NCI-H524 (cell line): ENCODE measurements around the gene SMYD5.

Experiments
- DNase-seq, 2 experiments: peaks; one replicate each; lab custom pipeline; 2025; lab: John Stamatoyannopoulos, UW

SMYD5 gene

DNA sequence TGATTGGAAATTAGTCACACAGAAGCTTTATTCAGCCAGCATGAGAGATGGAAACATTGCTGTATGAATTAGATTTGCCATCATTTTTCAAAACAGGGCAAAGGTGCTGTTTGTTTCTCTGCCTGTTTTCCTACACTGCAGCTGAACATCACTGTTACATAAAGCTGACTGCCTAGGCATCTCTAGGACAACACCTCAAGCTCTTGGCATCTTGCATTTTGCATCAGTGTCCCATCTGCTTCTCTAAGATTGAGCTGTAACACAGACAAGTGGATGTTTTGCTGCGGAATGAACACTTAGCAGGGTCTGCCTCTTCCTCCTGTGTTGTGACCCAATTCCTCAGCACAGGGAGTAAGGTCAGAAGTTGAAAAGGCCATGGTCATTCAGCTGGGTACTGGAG lies 24.9 kb downstream of the SMYD5 start:
- no peak for DNase-seq

DNA sequence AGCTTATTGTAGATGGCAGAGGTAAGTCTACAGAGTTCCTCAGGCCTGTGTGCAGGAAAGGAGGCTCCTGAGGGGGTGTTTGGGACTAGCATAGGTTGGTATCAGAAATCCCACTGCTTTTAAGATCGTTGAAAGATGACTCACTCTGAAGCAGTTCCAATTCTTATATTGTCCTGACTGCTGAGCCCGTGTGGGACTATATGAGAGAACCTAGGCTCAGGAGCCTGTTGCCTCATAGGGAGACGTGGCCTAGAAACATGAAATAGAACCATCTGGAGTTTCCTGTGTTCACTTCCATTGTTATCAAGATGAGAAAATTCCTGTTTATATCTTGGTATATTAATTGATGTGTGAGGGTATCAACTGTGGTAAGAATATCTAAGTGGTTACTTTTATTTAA lies 25.7 kb downstream of the SMYD5 start:
- DNase-seq: no peak

DNA sequence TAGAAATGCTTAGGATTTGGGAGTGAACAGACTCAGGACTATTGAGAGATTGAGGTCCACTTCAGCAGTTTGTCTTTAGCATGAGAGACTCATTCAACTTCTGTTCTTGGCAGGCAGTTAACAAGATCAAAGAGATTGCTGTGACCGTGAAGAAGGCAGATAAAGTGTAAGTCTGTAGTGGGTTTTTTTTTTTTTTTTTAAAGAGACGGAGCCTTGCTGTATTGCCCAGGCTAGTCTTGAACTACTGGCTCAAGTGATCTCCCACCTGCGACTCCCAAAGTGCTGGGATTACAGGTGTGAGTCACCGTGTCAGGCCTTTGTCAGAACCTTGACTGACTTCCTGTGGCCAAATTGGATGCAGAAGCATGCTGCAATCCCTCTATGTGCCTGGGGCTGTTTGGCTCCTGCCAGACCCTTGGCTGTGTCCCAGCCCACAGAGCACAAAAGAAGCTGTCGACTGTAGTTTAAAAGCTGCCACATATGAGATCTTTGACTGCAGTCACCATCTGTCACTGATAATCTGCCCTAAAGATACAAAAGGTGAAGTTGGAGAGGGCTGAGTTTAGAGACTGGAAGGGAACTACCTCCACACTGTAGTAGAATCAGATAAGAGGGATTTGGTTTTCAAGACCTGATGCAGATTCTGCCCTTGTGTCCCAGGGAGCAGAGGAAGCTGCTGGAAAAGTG lies 30.0 kb downstream of the SMYD5 start:
- DNase-seq: peak; percentile 64 to 84

DNA sequence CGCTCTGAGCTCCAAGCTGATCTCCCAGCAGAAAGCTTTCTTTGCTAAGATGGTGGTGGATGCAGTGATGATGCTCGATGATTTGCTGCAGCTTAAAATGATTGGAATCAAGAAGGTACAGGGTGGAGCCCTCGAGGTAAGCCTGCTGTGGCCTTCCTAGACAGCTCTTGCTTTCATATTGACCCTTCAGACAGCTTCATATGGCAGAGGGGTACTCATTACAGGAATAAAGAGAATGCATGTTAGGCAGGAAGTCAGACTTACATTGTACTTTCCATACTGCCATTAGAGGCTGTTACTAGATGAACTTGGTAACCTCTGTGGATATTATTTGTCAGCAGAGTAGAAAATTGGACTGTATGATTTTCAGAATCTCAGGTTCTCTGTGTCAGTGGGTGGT lies 30.5 kb downstream of the SMYD5 start:
- DNase-seq: no peak

DNA sequence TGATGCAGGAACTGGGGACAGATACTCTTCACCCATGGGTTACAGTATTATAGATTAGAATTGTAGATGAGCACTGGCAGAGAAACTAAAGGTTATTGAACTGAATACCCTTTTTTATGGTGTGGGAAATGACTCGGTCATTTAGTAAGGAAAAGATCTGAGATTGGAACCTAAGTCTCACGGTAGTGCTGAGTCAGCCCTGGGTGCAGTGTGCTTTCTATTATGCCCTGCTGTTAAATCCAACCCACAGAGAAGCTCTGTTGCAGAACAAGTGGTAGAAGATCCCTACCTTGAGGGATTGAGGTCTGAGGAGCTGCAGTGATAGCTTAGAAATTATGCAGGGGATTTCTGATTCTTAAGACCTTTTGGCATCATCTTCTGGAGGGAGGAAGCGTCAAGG lies 32.8 kb downstream of the SMYD5 start:
- DNase-seq: no peak

DNA sequence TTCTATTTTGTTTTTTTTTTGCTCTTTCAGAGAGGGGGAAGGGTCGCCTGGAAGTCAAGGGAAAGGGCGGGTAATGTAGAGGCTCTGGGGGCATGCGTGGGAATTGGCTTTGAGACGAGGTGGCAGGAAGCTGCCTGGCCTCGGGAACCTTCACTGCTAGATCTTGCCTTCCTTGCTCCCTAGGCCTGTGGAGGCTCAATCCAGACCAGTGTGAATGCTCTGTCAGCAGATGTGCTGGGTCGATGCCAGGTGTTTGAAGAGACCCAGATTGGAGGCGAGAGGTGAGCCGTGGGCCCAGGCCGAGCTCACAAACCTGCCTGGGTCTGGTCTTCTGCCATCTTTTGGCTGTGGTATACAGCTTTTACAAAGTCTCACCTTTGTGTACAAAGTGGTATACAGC lies 35.6 kb downstream of the SMYD5 start:
- peak in 1 of 2 experiments; percentile 32 for DNase-seq

DNA sequence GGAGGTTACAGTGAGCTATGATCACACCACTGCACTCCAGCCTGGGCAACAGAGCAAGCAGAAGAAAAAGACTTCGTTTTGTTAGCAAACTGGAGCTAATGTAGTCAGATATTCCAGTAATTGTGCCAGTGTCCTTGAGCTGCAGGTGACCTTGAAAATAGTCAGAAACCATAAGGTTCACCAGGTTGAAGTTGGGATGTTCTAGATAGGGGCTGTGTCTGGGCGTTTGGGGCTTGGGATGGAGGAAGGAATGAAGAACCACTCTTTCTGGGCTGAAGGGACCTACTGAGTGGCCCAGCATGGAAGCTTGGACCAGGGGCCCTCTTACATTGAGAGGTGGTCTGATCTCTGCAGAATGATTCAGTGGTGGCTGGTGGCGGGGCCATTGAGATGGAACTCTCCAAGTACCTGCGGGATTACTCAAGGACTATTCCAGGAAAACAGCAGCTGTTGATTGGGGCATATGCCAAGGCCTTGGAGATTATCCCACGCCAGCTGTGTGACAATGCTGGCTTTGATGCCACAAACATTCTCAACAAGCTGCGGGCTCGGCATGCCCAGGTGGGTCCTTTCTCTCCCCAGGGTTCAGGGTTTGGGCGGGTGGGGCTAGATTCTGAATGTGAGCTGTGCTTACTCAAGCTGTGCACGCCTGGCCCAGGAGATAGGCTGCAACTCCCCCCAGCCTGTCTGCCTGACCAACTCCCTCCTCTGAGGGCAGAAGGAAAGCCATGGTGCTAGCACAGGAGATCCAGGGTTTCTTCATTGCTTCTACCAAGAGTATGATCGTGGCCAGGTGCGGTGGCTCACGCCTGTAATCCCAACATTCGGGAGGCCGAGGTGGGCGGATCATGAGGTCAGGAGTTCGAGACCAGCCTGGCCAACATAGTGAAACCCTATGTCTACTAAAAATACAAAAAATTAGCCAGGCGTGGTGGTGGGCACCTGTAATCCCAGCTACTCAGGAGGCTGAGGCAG lies 37.1 kb downstream of the SMYD5 start:
- peak; percentile 90 to 97 for DNase-seq

DNA sequence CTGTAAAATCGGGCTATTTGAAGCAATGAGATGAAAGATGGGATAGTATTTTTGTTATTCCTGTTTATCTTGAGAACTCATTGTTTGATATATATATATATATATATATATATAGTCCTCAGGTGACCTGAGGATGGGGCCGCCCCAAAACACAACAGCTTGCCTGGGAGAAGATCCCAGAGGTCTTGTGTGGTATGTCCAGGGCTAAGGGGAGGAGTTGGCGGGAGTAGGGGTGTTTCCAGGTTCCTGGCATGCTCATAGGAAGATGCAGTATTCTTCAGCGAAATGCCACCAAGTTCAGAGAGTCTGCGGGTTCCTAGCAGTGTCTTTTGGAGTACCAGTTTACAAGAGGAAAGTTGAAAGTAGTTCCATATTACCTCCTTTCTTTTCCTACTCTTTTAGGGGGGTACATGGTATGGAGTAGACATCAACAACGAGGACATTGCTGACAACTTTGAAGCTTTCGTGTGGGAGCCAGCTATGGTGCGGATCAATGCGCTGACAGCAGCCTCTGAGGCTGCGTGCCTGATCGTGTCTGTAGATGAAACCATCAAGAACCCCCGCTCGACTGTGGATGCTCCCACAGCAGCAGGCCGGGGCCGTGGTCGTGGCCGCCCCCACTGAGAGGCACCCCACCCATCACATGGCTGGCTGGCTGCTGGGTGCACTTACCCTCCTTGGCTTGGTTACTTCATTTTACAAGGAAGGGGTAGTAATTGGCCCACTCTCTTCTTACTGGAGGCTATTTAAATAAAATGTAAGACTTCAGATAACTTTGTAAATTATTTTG lies 38.4 kb downstream of the SMYD5 start:
- DNase-seq: no peak

DNA sequence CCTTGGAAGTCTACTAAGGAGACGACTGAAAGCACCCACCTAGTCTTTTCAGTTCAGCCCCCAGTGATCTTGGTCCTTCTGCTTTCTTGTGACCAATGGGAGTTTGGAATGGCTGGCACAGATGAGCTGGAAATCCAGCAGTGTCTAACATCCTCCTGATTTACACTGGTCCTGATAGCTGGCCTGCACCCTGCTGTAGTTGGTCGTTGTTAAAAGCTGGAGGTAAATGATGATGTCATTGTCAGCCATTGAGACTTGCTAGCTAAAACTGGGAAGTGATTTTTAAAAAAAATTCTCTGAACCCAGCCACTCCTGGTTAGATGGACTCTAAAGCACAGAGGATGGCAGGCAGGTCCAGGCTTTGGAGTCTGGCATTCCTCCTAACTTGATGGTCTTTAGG lies 39.4 kb downstream of the SMYD5 start:
- DNase-seq: no peak

DNA sequence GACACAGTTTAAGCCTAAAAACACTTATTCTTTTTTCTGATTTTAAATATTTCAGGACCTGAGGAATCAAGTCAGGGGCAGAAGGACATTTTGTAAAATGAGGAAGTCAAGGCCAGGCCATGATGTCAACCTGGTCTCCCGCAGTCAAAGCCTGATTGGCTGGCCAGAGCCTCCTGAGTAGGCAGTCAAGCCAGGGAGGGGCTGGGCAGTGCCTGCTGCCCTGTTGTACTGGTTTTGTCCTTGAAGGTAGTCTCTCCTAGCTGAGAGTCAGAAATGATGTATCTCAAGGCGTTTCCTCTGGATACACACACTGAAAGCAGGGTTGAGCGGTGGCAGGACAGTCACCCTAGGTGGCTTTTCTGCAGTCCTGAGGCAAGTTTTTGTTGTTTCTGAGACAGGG lies 39.9 kb downstream of the SMYD5 start:
- DNase-seq: no peak

DNA sequence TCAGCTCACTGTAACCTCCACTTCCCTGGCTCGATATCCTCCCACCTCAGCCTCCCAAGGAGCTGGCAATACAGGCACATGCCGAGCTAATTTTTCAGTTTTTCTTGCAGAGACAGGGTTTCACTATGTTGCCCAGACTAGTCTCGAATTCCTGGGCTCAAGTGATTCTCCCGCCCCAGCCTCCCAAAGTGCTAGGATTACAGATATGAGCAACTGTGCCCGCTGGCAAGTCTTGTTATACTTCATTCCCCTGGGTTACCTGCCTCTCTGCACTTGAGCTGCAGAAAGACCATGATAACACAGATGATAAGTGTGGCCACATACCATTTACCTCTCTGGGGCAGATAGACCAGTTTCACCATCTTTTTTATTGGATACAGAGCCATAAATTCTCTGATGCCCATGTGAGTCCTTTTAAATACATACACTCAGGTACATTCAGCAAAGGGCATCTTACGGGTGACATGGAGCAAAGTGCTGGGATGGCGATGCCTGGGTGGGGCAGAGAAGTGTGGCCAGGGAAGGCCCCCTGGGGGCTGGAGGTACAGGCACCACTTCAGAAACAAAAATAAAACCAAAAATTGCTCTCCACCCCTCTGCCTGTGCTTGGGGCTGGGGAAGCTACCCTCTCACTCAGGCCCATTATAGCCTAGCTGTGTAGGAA lies 40.4 kb downstream of the SMYD5 start:
- no peak for DNase-seq

DNA sequence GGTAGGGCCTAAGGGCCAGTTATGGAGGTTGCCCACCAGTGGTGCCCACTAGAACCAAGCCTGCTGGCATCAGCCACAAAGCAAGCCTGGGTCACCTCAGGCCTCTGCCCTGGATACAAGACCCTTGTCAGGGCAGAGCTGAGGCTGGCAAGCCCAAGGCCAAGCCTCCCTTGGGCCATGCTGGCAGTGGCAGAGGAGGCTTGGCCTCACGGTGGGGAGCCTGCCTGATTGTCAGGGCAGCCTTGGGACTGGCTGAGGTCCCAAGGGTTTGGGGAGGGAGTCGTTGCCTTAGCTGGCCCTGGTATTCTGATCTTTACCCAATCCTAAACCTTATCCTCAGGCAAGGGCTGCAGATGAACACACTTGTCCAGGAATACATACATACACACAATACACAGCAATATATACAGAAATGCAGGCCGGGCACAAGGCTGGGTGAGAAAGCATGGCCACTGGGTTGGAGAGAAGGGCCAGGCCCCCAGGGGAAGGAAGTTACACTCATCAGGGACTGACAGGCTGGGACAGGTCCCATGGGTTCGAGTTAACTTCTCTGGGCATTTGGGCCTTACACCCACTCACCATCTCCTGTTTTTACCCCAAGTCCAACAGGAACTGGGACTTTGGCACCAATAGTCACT lies 41.1 kb downstream of the SMYD5 start:
- DNase-seq: no peak

DNA sequence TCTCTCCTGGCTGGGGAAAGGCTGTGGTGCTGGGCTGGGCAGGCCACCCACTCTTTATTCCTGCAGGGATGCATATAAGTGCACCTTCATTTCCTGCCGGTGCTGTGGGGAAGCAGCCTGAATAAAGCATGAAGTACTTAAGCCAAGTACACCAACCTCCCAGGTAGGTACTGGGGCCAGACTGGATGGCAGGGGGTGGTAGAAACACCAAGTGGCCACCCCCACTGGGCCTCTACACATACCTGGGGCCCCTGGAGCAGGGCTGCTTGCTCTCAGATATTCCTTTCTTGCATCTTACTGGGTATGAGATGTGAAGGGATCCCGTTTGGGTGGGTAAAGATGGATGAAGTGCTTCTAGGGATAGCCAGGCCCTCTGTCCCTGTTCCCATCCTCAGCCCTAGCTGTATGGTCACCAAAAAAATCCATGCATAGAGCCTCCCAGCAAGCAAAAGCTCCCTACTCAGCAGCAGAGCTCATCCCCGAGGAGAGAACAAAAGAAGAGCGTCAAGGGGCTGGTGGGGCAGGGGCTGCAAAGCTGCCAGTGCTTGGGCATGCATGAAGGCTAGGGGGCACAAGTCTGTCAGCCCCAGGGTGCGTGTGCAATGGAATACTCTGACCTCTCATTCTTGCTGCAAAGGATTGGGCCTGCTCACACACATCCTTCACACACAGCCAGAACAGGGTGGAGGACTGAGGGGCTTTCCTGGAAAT lies 42.0 kb downstream of the SMYD5 start:
- no peak for DNase-seq

DNA sequence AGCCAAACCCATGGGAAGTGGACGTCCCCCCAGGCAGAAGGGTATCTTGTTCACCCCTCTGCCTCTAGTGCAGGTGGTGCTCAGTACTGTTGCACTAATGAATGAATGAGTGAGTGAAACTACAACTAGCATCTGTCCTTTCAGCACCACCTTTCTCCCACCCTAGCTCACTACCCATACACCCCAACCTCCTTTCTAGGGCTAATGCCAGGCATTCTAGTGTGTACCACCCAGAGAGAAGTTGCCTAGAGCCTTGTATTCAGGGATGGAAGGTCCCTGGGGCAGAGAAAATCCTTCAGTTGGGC lies 42.5 kb downstream of the SMYD5 start:
- DNase-seq: no peak

DNA sequence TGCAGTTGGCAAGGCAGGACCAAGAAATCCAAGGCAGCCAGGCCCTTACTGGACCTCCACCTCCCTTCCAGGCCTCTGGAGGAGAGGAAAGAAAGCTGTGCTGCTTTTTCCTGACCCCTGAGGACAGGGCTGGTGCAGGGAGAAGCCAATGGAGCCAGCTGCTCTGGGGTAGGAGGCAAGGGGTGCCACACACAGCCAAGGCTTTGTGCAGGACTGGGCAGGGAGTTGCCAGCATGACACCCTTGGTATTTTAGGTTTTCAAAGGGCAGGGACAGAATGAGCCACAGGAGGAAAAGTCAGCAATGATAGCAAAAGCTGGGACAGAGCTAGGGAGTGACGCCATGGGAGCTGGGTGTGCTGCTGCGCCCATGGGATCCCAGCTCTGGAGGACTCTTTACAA lies 43.0 kb downstream of the SMYD5 start:
- no peak for DNase-seq

DNA sequence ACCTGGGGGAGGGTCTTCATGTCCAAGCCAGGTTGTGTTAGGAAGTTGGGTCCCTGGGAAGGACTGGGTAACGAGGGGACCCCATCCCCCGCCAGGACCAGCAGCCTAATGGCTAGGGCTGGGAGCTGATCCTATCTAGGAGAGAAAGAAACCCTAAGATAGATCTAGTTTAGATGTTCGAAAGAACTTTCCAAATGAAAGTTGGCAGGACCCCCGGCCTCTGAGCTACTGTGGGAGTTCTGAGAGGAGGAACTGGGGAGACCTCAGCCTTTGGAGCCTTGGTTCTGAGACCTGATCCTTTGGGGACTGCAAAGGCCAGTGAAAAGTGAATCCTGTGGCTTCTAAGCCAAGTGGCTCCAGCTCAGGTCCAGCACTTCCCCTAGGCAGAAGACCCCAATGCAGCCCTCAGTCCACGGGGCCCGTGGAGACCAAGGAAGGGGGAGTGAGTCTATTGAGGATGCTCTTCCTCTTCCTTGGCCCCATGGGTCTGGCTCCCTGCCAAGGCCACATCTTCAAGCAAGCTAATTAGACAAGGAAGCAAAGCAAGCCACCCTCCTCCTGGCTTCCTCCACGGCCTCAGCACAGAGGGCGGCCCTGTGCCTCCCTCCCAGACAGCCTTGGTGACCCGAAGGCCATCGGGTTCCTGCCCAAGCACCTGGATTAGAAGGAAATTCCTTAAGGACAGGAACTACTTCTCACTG lies 43.5 kb downstream of the SMYD5 start:
- DNase-seq: no peak

DNA sequence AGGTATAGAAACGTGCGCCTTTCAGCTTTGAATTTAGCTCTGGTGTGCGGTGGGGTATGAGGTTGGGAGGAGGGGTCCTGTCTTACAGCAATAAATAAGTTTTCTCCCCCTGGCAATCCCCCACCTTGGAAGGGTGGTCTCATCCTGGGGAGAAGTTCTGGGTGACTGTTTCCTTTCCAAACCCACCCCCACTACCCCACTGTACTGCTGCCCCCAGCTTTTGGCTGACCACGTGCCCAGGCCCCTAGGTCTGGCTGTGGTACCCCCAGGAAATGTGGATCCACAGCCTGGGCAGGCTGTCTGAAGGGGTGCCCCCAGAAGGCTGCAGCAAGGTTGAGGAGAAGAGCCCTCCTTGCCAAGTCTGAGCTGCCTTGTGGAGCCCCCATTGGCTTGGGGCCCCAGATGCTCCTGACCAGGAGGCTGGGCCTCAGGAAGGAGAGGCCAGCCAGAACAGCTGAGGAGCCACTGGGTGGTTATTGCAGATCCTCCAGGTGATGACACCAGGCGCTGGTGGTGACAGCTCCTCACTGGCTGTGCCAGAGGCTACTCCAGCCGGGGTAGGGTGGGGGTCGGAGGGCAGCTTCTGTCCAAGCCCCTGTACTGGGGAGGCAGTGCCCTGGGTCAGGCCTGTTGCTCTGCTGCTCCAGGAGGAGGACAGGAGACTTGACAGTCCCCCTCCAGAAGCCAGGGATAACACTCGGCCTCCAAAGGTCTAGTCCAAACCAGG lies 44.3 kb downstream of the SMYD5 start:
- DNase-seq: no peak

DNA sequence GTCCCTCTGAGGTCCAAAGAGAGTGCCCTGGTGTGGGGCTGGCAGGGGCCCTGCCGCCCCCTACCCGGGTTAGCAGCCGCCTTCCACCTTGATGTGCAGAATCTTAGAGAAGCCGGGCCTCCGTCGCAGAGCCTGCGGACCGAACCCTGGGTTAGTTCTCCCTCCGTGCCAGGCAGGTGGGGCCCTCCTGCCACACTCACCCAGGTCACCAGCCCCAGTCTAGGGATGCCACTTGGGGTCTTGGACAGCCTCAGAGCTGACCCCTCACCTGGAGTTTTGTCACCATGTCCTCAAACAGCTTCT lies 44.8 kb downstream of the SMYD5 start:
- no peak for DNase-seq

DNA sequence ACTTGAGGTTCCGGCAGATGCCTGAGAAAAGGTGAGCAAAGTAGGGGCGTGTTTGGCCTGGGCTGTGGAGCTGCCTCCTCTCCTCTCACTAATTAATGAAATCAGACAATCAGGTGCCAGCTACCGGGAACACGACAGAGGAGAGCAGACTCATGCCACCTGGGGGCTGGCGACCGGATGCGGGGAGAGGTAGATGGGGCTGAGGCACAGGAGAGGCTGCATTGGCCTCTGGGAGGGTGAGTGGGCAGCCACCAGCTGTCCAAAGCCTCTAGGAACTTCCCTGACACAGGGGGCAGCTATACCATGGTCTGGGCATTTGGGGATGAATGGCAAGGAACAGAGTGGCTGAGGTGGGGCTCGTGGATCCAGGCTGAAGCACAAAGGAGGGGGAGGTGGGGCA lies 45.2 kb downstream of the SMYD5 start:
- no peak for DNase-seq
